Peyer's patch (tissue), 4 donors: ENCODE data around the gene SH2D7. TPM values are rescaled to one million over a fixed set of nuclear protein-coding genes. Genes with fewer than 3 reads are reported as not detected.

Experiments used
- DNase-seq, 3 donors: peaks; one replicate each; pipeline ENCODE4 v3.0.0-alpha.2; 2017 to 2019
- H3K27ac ChIP-seq, 4 donors: fragments of 200-600 bp; sonication (generic); one replicate each; pipeline ENCODE4 v1.5.1; 2016 to 2019
- H3K27me3 ChIP-seq, 2 donors: fragments of 200-600 bp; sonication (generic); one replicate each; pipeline ENCODE4 v1.5.1; 2019
- H3K36me3 ChIP-seq, 3 donors: fragments of 200-600 bp; sonication (generic); one replicate each; pipeline ENCODE4 v1.5.1; 2016 to 2019
- H3K4me1 ChIP-seq, 4 donors: fragments of 200-600 bp; sonication (generic); one replicate each; pipeline ENCODE4 v1.5.1; 2016 to 2019
- H3K4me3 ChIP-seq, 4 donors: fragments of 200-600 bp; sonication (generic); 1 replicate in 3 of 4; 2 replicates in 1 of 4; pipeline ENCODE4 v1.5.1; 2016 to 2019; ENCODE audit warnings: mild to moderate bottlenecking in 1 of 4
- H3K9me3 ChIP-seq, 4 donors: fragments of 200-600 bp; sonication (generic); one replicate each; pipeline ENCODE4 v1.5.1; 2016 to 2019; ENCODE audit warnings: mild to moderate bottlenecking in 1 of 4
- POLR2A ChIP-seq, 2 donors: fragments of 450-650 bp; IDR thresholded peaks; one replicate each; pipeline ENCODE4 v1.5.1; 2017; ENCODE audit warnings: antibody characterized with exemption in 2 of 2, mild to moderate bottlenecking in 2 of 2, moderate library complexity in 2 of 2
- total RNA-seq, 4 donors: library from RNA; depleted of rRNA; stranded (reverse); fragments of >200 nt; gene quantifications; one replicate each; pipeline ENCODE4 v1.1.0, GENCODE V29; 2016
- TF ChIP-seq, protein P1 (sequence below), 6 experiments: fragments of 450-650 bp in 4 of 6; fragments of 200-600 bp in 2 of 6; sonication (generic) in 1 of 6; IDR thresholded peaks; one replicate each; pipeline ENCODE4 v1.5.1; 2017 to 2019; ENCODE audit warnings: antibody characterized with exemption in 6 of 6, mild to moderate bottlenecking in 3 of 6, moderate library complexity in 1 of 6

Gene SH2D7
- total RNA-seq, 4 donors from 2014 or later, result 3.3 to 7.7 (median 4.6) TPM

GRCh38 chr15:78071383-78071782 lies 21.0 kb upstream of the SH2D7 start:
- H3K27ac ChIP-seq, result peak overlapping the region in 2 of 4 donors; percentile 78 to 87
- H3K4me1 ChIP-seq, result peaks cover 2 to 90% (median 25%) of the 10 kb centered on the region in 4 donors
- no peaks in the 10 kb centered on the region for H3K36me3 ChIP-seq
- no peak for DNase-seq
- TF ChIP-seq POLR2A (IDR thresholded peaks at IDR 0.05), result no peak
- TF ChIP-seq, protein P1, sequence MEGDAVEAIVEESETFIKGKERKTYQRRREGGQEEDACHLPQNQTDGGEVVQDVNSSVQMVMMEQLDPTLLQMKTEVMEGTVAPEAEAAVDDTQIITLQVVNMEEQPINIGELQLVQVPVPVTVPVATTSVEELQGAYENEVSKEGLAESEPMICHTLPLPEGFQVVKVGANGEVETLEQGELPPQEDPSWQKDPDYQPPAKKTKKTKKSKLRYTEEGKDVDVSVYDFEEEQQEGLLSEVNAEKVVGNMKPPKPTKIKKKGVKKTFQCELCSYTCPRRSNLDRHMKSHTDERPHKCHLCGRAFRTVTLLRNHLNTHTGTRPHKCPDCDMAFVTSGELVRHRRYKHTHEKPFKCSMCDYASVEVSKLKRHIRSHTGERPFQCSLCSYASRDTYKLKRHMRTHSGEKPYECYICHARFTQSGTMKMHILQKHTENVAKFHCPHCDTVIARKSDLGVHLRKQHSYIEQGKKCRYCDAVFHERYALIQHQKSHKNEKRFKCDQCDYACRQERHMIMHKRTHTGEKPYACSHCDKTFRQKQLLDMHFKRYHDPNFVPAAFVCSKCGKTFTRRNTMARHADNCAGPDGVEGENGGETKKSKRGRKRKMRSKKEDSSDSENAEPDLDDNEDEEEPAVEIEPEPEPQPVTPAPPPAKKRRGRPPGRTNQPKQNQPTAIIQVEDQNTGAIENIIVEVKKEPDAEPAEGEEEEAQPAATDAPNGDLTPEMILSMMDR (IDR thresholded peaks at IDR 0.05), result no peak
- H3K9me3 ChIP-seq, result no peaks in the 10 kb centered on the region
- H3K4me3 ChIP-seq, result no peak overlapping the region
- no peaks in the 10 kb centered on the region for H3K27me3 ChIP-seq

GRCh38 chr15:78072080-78072892 lies 20.1 kb upstream of the SH2D7 start:
- H3K36me3 ChIP-seq, result no peaks in the 10 kb centered on the region
- H3K4me1 ChIP-seq, result peaks cover 2 to 83% (median 19%) of the 10 kb centered on the region in 4 donors
- H3K27me3 ChIP-seq, result no peaks in the 10 kb centered on the region
- peak overlapping the region in 2 of 4 donors; percentile 9 to 14 for H3K4me3 ChIP-seq
- H3K9me3 ChIP-seq, result no peaks in the 10 kb centered on the region
- DNase-seq, result peak in 1 of 3 donors; percentile 79
- TF ChIP-seq, protein P1 (IDR thresholded peaks at IDR 0.05), result no peak
- peak in 1 of 2 donors; percentile 58 for TF ChIP-seq POLR2A (IDR thresholded peaks at IDR 0.05)
- peak overlapping the region; percentile 29 to 87 (median 71) for H3K27ac ChIP-seq

- Histone ChIP-seq H3K36me3 (no peaks in the 10 kb centered on the region), H3K27me3 (no peaks in the 10 kb centered on the region), H3K4me3 (peak overlapping the region in 2 of 4 donors; percentile 9 to 10), H3K4me1 (peaks cover 2 to 80% (median 14%) of the 10 kb centered on the region in 4 donors), H3K27ac (peak overlapping the region; percentile 29 to 87 (median 71)), H3K9me3 (no peaks in the 10 kb centered on the region)
- no peak for DNase-seq
- TF ChIP-seq POLR2A (IDR thresholded peaks at IDR 0.05), result no peak
- TF ChIP-seq, protein P1 (IDR thresholded peaks at IDR 0.05), result no peak
Measured at GRCh38 chr15:78073046-78073787, 19.1 kb upstream of the SH2D7 start.

DNA sequence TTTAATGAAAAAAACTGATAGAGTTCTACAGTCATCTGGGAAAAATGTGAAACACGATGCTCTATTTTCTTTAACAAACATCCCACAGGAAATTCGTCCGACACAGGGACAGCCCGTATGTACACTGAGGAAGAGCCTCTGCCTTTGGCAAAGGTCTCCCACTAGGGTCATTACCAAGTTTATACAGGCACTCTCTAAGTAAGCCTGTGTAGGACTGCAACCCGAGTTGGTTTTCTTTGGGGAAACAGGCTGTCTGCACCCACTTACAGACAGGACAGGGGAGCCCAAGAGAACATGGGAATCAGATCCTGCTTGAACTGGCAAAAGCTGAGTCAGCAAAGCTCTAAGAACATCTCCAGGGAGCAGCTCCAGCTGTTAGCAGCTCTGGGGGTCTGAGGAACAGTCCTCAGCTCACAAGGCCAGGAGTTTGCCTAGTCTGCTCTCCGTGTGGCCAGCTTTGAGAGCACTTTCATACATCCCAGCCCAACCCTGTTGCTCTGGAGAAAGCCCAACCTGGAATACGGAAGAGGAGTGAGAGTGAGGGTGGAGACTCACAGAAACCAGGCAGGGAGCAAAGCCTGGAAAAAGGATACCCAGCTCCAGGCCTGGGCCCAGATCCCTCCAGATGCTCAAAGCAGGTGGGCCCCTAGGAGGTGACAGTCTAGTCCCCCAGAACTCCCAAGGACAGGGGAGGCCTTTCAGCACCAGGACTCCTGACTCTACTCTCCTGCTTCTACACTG lies 16.7 kb upstream of the SH2D7 start:
- Histone ChIP-seq H3K9me3 (no peaks in the 10 kb centered on the region), H3K27ac (peak overlapping the region; percentile 85 to 97 (median 93)), H3K27me3 (no peaks in the 10 kb centered on the region), H3K36me3 (no peaks in the 10 kb centered on the region), H3K4me1 (peaks cover 0 to 60% (median 3%) of the 10 kb centered on the region in 4 donors), H3K4me3 (peak overlapping the region; percentile 83 to 96 (median 90))
- peak in 2 of 3 donors; percentile 58 to 63 for DNase-seq
- no peak for TF ChIP-seq POLR2A (IDR thresholded peaks at IDR 0.05)
- TF ChIP-seq, protein P1 (IDR thresholded peaks at IDR 0.05), result no peak
